ENCODE data around the gene PPP2R2B.
"Not testable (repeated sequence)": the region's sequence is repeated elsewhere in the genome, so short reads cannot be mapped to it uniquely, and the experiment has no call there.

- TF ChIP-seq POLR2A (IDR thresholded peaks at IDR 0.05; ENCODE audit: low read length); GATA1 (IDR thresholded peaks at IDR 0.05; ENCODE audit: low read depth, low read length): not testable (repeated sequence)
Measured at GRCh38 chr5:146556884-146557283, 321.7 kb downstream of the PPP2R2B start.

Measured in erythroblast (primary cell).